GM18867 (cell line): Measurements from ENCODE around the gene HMG20B.

Experiments used
- ATAC-seq: cut with Tn5 transposase; IDR thresholded peaks from one replicate; pipeline ENCODE4 v1.9.1; 2021; ENCODE audit warnings: mild to moderate bottlenecking, moderate library complexity; ENCODE audit not compliant: unreplicated experiment

HMG20B gene

GRCh38 chr19:3536429-3537100, 36.2 kb upstream of the HMG20B start:
- ATAC-seq = no peak

GRCh38 chr19:3537101-3537437, 35.7 kb upstream of the HMG20B start:
- no peak for ATAC-seq

GRCh38 chr19:3537438-3538240, 35.1 kb upstream of the HMG20B start:
- no peak for ATAC-seq

- no peak for ATAC-seq
These were observed 34.4 kb upstream of the HMG20B start for GRCh38 chr19:3538258-3538929.

- ATAC-seq = no peak
These were observed 33.6 kb upstream of the HMG20B start, which contains the start of gene TEKTIP1 for GRCh38 chr19:3538965-3539755. TEKTIP1 (plus strand) TSS chr19:3539174; CDS start chr19:3539178, 4 bp downstream.

- no peak for ATAC-seq
These were observed 33.0 kb upstream of the HMG20B start for GRCh38 chr19:3539756-3540118.

GRCh38 chr19:3543150-3544057, 29.3 kb upstream of the HMG20B start:
- no peak for ATAC-seq

GRCh38 chr19:3544058-3544376, 28.7 kb upstream of the HMG20B start:
- no peak for ATAC-seq

- ATAC-seq = peak; percentile 48
These were observed 27.7 kb upstream of the HMG20B start for GRCh38 chr19:3544742-3545668.

- ATAC-seq = no peak
These were observed 27.1 kb upstream of the HMG20B start for GRCh38 chr19:3545669-3546034.

- ATAC-seq = no peak
These were observed 26.6 kb upstream of the HMG20B start for GRCh38 chr19:3546119-3546518.

GRCh38 chr19:3547301-3547731, 25.4 kb upstream of the HMG20B start:
- no peak for ATAC-seq

GRCh38 chr19:3547767-3548282, 24.9 kb upstream of the HMG20B start:
- ATAC-seq = no peak

- no peak for ATAC-seq
These were observed 24.1 kb upstream of the HMG20B start for GRCh38 chr19:3548606-3549005.

GRCh38 chr19:3549816-3550215, 22.9 kb upstream of the HMG20B start:
- ATAC-seq = no peak

GRCh38 chr19:3550947-3551791, 21.6 kb upstream of the HMG20B start:
- ATAC-seq = no peak

GRCh38 chr19:3551792-3552095, 21.0 kb upstream of the HMG20B start:
- ATAC-seq = no peak
